HG02884 (cell line): Measurements from ENCODE around the gene FYB1.

Source experiments
- ATAC-seq: cut with Tn5 transposase; IDR thresholded peaks from one replicate; pipeline ENCODE4 v1.9.1; 2021; ENCODE audit warnings: mild to moderate bottlenecking, moderate library complexity; ENCODE audit not compliant: unreplicated experiment

The FYB1 gene

DNA sequence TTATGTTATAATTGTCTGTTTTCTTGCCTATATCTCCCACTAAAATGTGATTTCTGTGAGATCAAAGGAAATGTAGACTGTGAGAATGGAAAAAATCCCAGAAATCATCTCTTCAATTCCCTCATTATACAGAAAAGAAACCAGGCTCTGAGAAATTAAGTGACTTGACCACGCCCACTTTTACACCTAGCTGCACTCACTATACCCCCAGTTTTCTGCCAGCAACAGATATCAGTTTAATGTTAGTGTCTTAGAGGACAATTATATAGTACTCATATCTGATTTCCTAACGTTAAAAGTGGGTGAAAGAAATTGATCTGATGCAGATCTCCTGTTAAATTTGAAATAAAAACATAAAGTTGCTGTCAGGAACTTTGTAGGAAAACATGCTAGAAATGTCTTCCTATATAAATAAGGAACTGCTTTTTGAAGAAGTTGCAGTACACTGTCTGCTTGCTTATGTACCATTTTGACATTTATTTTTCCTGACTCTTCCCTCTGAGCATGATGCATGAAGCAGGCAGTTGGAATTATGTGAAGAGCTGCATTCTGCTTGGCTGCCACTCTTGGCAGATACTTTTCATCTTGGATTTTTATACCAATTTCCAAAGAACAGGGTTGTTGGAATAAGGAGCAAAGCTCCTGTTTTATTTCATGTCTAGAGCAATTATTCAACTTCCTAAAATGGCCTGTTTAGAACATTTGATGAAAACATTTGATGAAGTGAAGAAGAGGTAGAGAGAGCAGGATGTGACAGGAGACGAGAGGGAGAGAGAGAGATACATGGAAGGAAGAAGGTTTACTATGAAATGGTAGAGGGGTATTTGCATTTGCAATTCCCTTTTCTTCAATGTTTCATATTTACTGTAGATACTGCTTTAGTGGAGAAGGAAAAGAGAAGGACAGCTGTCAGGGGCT is 87.9 kb downstream of the FYB1 start:
- no peak for ATAC-seq

DNA sequence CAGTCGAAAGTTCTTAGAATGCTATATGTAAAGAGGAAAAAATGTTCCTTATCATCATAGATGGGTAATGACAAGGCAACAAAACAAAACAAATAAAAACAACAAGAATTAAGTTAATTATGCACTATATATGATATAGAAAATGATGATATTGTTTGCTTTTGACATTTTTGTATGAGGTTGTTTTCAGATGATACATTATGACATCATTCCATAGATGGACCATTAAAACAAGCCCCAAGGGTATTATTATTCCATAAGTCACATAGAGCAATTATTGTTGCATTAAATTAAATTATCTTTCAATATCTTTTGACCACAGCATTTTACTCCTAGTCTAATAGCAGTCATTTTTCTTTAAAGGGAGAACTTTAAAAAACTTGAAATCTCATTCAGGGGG is 88.6 kb downstream of the FYB1 start:
- no peak for ATAC-seq

DNA sequence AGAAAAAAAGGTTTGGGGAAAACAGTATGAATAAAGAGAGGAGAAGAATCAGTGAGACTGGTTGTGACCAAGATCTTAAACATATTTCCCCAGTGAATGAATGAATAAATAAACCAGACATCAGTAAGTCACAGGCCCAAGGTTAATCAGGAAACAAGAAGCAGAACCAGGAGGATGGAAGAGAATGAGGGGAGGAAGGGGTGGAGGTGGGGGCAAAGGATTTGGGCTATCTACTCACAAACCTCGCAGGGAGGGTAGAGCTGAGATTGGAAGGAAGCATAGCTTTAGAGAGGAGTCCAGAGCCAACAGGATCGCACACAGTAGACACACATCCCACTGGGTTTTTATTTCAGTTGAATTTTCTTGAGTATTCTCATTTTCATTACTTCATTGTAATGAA is 97.4 kb downstream of the FYB1 start:
- ATAC-seq, result no peak

DNA sequence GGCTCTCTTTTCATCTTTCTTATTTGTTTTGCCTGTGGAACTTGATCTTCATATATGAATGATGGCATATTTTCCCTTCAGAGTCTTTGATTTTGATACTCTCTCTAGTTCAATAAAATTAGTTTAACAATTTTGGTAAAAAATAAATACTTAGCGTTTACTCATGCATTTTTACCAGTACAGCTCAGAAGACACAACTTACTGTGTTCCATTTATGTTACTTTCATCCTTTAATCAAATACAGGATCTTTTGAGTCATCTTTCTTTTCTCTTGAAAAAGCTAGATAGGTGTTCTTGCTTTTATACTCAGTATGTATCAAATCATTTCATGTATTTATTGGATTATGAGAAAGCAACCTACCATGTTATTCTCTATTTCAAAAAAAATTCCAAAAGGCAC is 98.0 kb downstream of the FYB1 start:
- ATAC-seq, result no peak

DNA sequence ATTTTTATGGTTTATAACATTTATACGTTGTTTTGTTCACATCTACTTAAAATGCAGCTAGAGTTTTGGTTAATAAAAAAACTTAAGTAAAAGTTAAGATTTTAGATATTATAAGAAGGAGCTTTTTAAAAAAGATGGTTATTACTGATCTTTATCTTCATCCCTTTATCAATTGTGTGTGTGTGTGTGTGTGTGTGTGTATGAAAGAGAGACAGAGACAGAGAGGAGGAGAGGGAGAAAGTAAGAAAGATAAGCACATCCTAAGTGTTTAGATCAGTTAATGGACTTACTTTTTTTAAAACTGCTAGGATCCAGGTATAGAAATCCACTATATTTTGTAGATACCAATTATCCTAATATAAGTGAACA is 99.3 kb downstream of the FYB1 start:
- no peak for ATAC-seq

DNA sequence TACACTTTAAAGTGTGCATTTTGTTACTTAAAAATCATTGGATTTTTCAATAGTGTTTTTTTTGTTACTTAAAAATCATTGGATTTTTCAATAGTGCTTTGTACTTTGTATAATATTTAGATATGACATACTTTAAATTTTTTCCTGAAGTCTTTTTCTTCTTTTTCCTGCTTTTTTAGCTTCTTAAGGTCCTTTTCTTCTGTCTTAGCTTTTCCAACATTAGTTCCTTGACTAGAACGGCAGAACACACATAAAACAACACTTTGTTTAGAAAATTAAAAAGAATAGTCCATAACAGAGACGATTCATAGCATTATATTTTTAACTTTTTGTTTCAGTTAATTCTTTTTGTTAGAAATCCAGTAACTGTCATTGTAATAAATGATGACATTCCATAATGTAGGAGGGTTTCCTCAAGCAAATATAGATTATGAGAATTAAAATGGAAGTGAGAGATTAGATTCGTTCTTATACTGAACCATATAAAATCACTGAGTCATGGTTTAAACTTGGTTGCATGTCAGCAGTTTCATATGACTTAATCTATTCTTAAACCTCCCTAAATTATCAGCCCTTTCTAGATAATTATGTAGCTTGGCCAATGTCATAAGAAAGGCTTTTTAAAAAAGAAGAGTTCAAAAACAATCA is 99.8 kb downstream of the FYB1 start:
- ATAC-seq, result no peak

DNA sequence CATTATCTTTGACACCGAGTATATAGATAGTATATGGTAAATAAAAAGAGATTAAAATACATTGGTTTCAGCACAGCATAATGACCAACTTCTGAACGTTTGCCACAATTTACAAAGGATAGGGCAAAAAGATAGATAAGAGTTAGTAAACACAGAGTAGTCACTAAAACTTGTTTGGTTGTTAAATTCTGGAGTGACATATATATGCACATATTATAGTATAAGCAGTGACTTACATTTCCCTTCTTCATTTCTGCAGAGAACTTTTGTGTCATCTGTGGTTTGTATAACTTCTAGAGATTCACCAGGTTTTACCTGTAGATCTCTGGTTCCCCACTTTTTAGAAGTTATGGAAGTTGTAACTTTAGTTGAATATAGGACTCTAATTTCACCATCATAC is 100.7 kb downstream of the FYB1 start:
- ATAC-seq, result no peak

DNA sequence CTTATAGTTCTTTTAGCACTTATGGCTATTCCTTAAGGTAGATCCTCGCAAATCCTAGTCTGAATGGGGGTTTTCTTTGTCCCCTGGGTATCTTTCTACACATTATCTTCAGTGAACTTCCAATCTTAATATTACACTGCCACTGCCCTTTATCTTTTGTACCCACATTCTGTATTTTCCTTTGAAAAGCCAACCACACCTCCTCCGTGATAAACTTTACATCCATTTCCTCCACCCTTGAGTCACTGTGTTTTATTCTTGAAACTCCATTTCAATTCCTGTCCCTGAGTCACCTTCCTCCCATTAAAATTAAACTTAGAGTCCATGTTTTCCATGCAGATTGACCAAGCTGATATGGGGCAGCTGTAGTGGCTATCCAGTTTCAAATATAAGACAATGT is 102.0 kb downstream of the FYB1 start:
- ATAC-seq, result no peak

DNA sequence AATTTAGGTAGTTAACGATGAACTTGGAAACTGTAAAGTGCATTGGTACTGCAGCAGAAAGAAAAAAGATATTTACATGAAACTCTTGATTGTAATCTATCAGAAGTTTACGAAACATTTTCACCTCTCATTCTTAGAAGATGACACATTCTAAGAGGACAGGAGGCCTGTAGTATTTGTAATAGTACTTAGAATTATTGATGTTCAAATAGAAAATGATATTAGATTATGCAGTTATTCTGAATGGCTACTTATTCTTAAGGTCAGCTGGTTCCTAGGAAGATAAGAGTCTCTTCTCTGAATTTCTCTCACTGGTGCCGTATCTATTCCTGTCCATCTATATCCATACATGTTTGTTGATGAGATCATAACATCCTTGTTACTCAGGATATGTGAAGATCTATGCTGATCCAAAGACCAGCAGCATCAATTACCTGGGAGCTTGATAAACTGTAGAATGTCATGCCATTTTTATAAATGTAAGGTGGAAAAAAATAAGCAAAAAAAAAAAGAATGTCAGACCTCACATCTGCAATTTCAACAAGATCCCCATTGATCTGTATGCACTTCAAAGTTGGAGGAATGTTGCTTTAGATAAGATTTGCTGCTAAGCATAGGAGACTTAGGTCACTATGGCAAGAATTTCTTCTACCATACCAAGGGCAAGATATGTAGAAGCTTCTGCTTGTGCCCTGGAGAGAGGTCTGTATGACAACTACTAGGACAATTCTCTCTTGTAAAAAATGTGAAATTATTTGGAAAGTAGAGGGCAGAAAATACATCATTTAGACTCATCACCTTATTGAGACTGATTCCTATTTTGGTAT is 102.8 kb downstream of the FYB1 start:
- ATAC-seq, result no peak

DNA sequence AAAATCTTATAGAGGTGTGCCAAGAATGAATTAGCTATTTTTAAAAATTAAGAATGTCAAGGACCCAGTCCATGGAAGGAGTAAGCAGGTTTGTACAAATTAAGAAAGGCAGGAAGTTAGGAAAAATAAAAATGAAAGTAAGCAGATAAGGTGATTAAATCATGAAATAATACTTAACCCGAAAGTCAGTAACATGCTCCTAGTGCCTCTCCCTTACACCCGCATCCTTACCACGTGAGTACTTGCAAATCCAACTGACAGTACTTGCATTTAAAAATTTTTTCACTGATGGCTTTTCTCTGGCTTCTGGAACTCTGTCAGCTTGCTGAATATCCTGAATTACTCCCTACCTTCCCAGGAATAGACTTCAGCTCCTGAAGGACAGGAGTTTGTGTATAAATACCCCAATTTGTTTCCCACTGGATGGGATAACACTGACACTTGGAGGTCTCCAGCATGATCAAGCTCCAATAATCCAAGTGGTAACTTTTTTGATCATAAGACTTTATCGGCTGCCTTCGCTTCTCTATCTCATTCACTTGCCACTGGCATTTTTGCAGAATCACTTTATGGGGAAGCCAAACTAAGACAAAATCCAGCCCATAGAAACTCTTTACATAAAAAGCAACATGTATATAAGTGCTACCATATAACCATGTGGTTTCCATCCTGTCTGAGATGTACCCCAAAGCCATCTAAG is 103.6 kb downstream of the FYB1 start:
- ATAC-seq, result no peak

DNA sequence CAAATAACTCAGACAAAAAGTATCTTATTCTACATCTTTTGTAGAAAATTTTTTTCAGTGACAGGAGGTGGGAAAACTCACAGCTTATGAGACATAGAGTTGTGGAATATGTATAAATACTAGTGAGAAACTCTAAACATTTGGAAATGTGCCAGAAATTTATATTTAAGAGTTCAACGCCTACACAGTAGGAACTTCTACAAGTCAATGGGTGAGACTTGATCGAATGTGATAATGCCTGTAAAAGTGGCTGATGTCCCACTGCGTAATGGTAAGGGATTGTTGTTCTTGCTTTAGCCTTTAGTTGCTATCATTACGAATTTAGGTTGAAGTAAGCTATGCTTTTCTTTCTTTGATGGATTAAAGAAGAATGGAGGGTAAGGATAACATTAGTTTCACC is 105.2 kb downstream of the FYB1 start:
- no peak for ATAC-seq

DNA sequence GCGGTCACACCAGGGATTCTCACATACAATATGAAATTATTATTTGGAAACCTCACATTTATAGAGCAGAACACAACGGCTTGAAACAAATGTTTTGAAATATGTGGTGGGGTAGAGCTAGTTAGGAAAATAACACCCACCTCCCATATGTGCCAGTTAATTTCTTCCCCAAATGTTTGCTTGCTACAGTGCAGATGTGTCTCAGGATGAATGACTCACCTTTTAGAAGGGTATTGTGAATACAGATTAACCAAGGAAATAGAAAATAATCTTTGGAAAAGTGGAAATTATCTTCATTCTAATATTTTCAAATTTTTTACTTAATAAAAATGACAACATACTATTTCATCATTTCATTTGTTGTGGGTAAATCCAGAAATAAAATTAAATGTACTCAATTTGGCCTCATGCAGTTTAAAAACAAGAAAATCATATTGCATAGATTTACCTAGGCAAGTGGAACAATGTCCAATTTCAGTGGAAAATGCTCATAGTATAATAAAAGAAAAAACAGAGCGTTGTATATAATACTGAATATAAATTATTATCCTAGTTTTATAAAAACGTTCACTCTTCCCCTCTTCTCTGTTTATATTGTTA is 105.9 kb downstream of the FYB1 start:
- no peak for ATAC-seq

DNA sequence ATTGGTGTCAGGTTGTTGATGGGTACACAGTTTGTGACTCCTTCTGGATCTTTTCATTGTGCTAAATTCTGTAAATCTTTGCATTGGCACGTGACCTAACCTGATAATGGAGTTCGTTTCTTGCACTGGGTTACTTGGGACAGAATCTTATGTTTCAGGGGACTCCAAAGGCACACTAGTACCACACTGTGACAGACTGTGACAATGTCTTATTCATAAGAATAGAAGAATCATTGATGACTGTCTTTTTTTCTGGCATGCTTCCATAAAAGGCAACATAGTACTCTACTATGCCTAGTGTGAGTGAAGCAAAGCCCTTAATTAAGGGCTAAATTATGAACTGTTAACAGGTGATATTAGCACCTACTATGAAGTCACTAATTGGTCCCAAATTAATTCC is 109.8 kb downstream of the FYB1 start:
- ATAC-seq, result no peak

DNA sequence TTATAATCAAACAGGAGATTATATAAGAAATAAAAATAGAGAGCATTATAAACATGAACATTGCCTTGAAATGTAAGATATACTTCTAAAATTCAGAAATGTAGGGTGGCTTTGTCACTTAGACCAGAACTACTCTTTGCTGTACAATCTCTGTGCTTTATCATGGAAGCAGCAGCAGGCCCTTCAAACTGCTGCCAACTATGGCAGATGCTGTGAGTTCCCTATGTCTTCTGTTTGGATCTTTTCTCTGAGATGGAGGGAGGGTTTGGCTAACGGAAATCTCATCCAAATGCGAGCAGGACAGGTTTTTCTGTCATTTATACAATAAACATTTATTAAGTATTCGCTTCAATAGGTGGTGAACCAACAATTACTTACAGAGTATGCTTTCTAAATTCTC is 110.4 kb downstream of the FYB1 start:
- ATAC-seq, result no peak

DNA sequence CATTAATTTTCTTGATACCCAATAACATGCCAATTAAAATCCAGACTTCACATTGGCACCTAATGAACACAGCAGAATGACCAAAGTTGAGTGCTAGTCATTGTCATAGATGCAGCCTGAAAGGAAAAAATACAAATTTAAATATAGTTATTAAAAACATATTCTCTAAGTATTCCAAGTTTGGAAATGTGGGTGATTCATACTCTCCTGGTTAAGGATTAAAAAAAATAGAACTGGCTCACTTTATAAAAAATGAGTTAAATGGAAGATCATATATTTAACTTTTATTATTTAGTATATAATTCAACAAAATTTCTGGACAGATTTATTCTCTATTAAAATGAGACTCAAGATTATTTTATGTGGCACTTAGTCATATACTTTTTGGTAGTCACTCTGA is 112.0 kb downstream of the FYB1 start:
- no peak for ATAC-seq

DNA sequence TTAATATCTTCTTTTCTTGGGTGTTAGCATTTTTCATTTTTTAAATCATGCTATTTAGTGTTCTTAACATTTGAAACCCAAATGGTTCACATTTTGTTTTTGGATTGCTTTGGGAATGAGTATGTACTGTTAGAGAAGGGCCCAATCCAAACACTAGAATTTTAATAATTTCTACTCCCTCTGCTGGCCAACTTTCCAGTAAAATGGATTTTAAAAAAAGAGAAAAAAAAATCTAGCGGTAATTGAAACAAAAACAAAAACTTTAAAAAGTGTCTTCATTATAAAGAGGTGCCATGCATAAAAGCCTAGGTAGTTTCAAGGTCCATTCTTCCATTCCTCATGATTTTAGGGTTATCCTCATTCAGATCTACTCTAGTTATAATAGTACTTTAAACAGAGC is 113.0 kb downstream of the FYB1 start:
- ATAC-seq, result no peak

DNA sequence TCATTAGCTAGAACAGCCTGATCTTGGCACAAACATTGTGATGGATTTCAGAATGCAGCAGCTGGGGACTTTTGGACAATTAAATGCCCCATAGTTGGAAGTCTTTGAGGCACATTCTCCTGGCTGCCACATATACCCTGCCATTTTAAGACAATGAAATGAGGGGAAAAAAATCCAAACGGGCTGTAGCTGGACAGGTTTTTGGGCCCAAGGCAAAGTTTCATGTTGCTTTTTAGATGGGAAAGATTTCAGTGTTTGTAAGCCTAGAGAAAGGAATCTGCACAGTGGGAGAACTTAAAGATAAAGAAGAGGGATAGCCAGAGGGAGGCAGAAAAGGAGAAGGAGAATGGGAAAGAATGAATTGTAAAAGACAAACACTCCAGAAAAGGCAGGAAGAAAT is 115.1 kb downstream of the FYB1 start:
- no peak for ATAC-seq

DNA sequence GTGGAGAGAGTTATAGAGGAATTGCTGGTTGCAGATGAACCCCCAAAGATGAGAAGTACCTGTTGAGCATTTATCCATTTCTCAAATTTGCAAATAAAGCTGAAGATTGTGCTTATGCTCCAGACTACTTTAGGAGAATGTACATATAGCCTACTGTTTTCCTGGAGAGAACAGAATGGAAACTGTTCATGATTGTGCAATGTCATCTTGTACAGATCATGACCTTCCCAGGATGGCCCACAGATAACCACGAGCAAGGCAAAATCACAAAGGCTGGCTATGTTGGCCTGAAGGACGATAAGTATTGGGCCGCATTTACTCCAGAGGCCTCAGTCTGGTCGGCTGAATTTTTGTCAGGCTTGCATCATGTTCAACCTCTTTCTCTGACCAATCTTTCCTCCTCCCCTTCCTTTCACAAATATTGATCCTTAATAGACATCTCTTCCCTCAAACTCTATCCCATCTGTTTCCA is 116.6 kb downstream of the FYB1 start:
- ATAC-seq, result no peak

DNA sequence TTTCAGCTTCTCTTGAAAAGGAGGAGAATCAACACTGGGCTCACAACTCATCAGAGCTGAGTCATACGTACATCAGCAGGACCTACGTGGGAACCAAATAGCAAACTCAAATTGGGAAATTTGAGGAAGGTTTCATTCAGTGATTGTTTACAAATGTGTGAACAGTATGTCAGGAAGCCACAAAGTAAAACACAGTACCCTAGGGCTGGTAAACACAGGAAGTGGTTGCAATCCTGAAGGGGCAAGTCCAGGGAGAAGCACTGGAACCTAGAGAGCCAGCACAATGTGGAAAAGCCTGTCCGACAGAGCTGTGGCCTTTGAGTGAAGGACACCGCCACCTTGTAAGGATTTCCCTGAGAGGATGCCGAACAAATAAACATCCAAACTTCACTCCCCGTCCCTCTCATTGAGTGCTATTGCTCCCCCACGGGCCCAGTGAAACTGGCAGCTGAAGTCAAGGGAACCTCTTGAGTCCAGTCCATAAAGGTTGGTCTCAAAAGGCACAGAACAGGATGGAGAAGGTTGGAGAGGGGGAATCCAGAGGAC is 118.4 kb downstream of the FYB1 start:
- no peak for ATAC-seq

DNA sequence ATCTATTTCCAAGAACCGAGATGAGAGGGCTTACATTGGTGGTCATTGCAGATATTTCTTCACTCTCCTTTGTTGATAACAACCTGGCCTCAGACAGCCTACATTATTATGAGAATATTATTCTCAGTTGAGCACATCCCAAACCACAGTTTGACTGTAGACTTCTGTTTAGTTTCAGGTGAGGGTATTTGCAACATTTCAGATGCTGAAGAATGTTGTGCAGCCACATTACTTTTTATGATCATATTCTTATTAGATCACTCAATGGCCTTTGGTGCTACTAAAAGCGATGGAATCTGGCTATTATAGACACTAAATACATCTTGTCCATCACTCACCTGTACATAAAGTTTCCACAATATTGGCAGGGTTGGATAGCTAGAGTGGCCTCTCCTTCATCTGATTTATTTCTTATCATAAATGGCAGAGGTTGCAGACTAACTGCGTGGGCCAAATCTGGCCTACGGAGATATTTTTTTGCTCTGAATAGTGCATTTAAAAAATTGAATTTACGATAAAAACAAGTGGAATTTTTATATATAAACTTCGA is 119.0 kb downstream of the FYB1 start:
- no peak for ATAC-seq
